Measurements from ENCODE around the gene MORC1.

DNA sequence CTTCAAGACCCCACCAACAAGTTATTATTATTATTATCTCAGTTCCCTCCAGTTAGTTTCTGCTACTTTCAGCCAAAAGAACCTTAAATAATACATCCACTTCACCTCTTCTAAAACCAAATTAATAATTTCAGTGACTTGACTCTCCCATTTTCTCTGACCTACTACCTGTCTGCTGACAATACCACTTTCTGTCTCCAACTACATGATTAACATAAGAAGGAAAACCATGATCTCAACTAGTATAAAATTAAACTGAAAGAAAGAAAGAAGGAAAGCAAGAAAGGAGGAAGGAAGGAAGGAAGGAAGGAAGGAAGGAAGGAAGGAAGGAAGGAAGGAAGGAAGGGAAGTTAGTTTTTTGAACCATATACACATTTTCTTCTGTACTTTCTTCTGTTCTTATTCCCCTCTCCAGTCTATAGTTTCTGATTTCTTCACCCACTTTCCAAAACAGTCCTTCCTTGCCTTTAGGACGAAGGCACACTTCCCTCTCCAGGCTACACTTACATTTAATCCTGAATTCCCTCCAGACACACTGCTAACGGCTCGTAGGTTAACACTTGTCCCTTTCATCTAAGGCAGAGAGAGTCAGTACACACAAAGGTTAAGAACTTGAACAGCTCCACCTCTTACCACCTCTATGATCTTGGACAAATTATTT lies 84.8 kb downstream of the MORC1 start:
- TF ChIP-seq, protein P1, sequence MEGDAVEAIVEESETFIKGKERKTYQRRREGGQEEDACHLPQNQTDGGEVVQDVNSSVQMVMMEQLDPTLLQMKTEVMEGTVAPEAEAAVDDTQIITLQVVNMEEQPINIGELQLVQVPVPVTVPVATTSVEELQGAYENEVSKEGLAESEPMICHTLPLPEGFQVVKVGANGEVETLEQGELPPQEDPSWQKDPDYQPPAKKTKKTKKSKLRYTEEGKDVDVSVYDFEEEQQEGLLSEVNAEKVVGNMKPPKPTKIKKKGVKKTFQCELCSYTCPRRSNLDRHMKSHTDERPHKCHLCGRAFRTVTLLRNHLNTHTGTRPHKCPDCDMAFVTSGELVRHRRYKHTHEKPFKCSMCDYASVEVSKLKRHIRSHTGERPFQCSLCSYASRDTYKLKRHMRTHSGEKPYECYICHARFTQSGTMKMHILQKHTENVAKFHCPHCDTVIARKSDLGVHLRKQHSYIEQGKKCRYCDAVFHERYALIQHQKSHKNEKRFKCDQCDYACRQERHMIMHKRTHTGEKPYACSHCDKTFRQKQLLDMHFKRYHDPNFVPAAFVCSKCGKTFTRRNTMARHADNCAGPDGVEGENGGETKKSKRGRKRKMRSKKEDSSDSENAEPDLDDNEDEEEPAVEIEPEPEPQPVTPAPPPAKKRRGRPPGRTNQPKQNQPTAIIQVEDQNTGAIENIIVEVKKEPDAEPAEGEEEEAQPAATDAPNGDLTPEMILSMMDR (conservative IDR thresholded peaks at IDR 0.05; ENCODE audit: low read length): no peak
- TF ChIP-seq EZH2phosphoT487 (IDR thresholded peaks at IDR 0.05; ENCODE audit: borderline replicate concordance): no peak
